Common myeloid progenitor, CD34-positive (primary cell): ENCODE results near the gene SLC22A23.

ENCODE experiments used
- CTCF ChIA-PET: fragments of 350-600 bp; sonication (Branson Sonifier 250); formaldehyde crosslinking; loops from one replicate; lab custom pipeline; 2021; ENCODE audit warnings: antibody characterized with exemption; lab: Charles Lee
- POLR2A ChIA-PET: fragments of 350-600 bp; sonication (Branson Sonifier 250); formaldehyde crosslinking; loops from one replicate; lab custom pipeline; 2021; ENCODE audit warnings: antibody characterized with exemption; lab: Charles Lee
- DNase-seq, 3 donors: peaks; one replicate each; pipeline versions ENCODE4 v3.0.0 to v3.0.0-alpha.2; 2013
- H3K27ac ChIP-seq, 2 experiments: 1 replicate in 1 of 2; 2 replicates in 1 of 2; pipeline ENCODE4 v1.7.0; 2013; ENCODE audit warnings: inconsistent platforms in 2 of 2, low read length in 2 of 2, mild to moderate bottlenecking in 2 of 2, low read depth in 1 of 2, moderate library complexity in 1 of 2; ENCODE audit not compliant: severe bottlenecking in 2 of 2, insufficient read depth in 1 of 2, poor library complexity in 1 of 2
- H3K27me3 ChIP-seq, 5 experiments: replicated peaks in 2 of 5; 1 replicate in 3 of 5; 2 replicates in 2 of 5; pipeline versions ENCODE4 v1.6.1 to v1.7.0; 2013; ENCODE audit warnings: low read length in 4 of 5, mild to moderate bottlenecking in 2 of 5, moderate library complexity in 2 of 5, inconsistent platforms in 1 of 5; ENCODE audit not compliant: insufficient read depth in 5 of 5, control insufficient read depth in 4 of 5
- H3K36me3 ChIP-seq, 4 experiments: 1 replicate in 2 of 4; 2 replicates in 2 of 4; pipeline versions ENCODE4 v1.6.1 to v1.7.0; 2013; ENCODE audit warnings: low read length in 3 of 4, control low read depth in 1 of 4, mild to moderate bottlenecking in 1 of 4; ENCODE audit not compliant: control insufficient read depth in 4 of 4, insufficient read depth in 4 of 4
- H3K4me1 ChIP-seq, 4 experiments: 1 replicate in 3 of 4; 2 replicates in 1 of 4; pipeline versions ENCODE4 v1.6.1 to v1.7.1; 2013; ENCODE audit warnings: low read length in 3 of 4, mild to moderate bottlenecking in 3 of 4, control low read depth in 1 of 4, inconsistent platforms in 1 of 4, moderate library complexity in 1 of 4; ENCODE audit not compliant: control insufficient read depth in 4 of 4, insufficient read depth in 4 of 4; ENCODE audit errors: control extremely low read depth in 1 of 4
- H3K4me3 ChIP-seq, 7 experiments: 1 replicate in 4 of 7; 2 replicates in 3 of 7; pipeline versions ENCODE4 v1.5.1 to v1.7.0; 2013; ENCODE audit warnings: mild to moderate bottlenecking in 7 of 7, low read length in 6 of 7, moderate library complexity in 6 of 7, inconsistent platforms in 2 of 7, low read depth in 2 of 7, control low read depth in 1 of 7; ENCODE audit not compliant: insufficient read depth in 4 of 7, control insufficient read depth in 1 of 7; ENCODE audit errors: extremely low read depth in 1 of 7
- H3K9me3 ChIP-seq, 5 experiments: 1 replicate in 4 of 5; 2 replicates in 1 of 5; pipeline versions ENCODE4 v1.6.1 to v1.7.1; 2013; ENCODE audit warnings: low read length in 4 of 5, mild to moderate bottlenecking in 2 of 5, inconsistent platforms in 1 of 5, low read depth in 1 of 5, moderate library complexity in 1 of 5; ENCODE audit not compliant: control insufficient read depth in 4 of 5, insufficient read depth in 2 of 5; ENCODE audit errors: control extremely low read depth in 1 of 5
- WGBS: methylation state at CpG from one replicate; pipeline ENCODE4 v1.1.5; 2013; ENCODE audit not compliant: insufficient coverage; 5-methylcytosine and 5-hydroxymethylcytosine counted together

Gene SLC22A23

DNA sequence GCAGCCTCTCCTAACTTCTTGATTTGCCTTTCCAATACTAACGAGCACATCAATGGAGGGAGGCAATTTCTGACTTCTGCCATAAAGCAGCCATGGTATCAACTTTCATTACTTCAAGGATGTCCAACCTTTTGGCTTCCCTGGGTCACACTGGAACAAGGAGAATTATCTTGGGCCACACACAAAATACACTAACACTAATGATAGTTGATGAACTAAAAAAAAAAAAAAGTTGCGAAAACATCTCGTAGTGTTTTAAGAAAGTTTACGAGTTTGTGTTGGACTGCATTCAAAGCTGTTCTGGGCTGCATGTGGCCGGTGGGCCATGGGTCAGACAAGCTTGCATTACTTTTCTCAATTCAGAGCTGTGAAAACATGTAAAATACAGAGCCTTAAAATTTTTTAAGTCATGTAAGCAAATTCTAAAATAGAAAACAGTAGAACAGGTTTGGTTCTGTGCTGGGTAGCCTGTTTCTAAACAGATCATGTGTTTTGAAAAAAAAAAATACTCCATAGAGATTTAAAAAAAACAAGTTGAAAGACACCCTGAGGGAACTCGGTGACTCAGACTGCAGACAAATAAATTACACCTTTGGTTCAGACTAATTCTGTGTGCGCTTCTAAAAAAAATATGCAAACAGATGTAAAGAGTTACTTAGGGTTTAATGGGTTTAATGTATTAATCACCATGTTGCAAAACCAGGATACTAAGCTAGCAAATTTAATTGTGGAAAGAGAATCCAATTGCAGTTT lies 43.6 kb upstream of the SLC22A23 start:
- no peak overlapping the region for H3K27ac ChIP-seq

DNA sequence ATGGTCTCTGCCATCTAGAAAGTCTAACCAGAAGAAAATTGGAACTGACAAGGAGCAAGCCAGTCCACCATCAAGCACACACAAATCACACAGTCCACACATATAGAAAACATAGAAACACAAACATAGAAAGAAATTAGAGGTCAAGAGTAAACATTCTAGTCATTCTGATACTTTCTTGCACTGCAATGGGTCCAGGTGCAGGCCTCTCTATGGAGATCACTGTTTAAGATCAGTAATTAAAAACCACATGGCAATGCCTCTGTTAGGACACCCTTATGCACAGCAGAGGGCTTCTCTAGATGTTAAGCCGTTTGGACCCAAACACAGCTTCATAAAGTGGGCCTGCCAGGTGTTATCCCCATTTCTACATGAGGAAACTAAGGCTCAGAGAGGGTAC lies 42.8 kb upstream of the SLC22A23 start:
- Histone ChIP-seq H3K4me3 (no peak overlapping the region), H3K9me3 (no peaks in the 10 kb centered on the region), H3K27ac (no peak overlapping the region), H3K4me1 (no peaks in the 10 kb centered on the region), H3K27me3 (no peaks in the 10 kb centered on the region), H3K36me3 (no peaks in the 10 kb centered on the region)
- 100% methylated on average over 1 of the region's 1 CpG for WGBS
- DNase-seq, result no peak
- POLR2A ChIA-PET, result no interaction called here
- CTCF ChIA-PET, result no interaction called here

More for the DNA sequence above, 43.6 kb upstream of the SLC22A23 start:
- 97% methylated on average over 4 of the region's 7 CpGs for WGBS
- POLR2A ChIA-PET, result interaction anchor here (0.6 kb wide), 1 partner anchor 366 kb away, joined by 8 read pairs; no protein-coding TSS in a partner anchor
- no peak for DNase-seq
- H3K9me3 ChIP-seq, result no peaks in the 10 kb centered on the region
- CTCF ChIA-PET, result interaction anchor here (0.8 kb wide), 1 partner anchor 12 kb away, joined by 3 read pairs; no protein-coding TSS in a partner anchor
- no peaks in the 10 kb centered on the region for H3K27me3 ChIP-seq
- H3K4me1 ChIP-seq, result no peaks in the 10 kb centered on the region
- no peak overlapping the region for H3K4me3 ChIP-seq
- no peaks in the 10 kb centered on the region for H3K36me3 ChIP-seq

DNA sequence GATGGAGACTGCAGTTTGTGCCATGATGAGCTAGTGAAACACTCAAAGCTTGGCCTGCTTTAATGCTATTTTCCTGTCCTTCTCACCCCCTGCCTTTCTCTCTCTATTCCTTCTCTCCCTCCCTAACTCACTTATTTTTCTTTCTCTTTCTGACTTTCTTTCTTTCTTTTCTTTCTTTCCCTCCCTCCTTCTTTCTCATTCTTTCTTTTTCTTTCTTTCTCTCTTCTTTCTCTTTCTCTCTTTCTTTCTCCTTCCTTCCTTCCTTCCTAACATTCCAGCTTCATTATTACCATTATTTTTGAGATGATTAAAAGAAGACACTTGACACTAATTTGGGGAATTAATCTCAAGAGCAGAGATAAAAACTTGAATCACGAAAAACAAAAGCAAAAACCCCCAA lies 39.5 kb upstream of the SLC22A23 start:
- WGBS, result 100% methylated on average over 1 of the region's 1 CpG

DNA sequence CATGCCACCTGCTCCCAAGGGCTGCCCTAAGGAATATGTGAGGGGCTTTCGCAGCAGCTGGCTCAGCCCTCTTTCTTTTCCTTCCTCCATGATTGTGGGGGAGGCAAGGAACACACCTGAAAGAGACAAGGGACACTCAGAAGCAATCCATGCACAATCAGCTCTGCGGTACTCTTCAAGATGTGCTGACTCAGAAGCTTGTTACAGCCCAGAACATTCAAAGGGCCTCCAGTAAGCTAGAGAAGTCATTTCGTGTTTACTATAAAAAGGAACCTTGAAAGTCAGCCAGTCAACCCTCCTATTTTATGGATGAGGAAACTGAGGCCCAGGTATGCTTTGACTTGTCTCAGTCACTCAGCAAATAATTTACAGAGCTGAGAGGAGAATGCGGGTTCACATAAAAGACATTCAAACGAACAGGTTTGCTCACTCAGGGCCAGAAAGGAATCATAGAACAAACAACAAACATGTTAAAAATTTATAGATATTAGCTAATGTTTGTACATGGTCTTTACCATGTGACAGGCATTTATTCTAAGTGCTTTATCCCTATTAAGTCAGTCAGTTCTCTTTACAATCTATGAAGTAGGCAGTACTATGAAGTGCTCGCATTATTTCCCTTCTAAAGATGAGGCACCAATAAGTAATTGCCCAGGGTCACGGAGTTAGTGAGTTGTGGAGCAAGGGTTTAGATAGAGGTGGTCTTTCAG lies 37.7 kb upstream of the SLC22A23 start:
- H3K4me3 ChIP-seq, result no peak overlapping the region
- ChIA-PET POLR2A (no interaction called here), CTCF (no interaction called here)
- peaks cover 0 to 4% (median 2%) of the 10 kb centered on the region in 4 experiments for H3K4me1 ChIP-seq
- H3K36me3 ChIP-seq, result no peaks in the 10 kb centered on the region
- H3K27ac ChIP-seq, result no peak overlapping the region
- no peak for DNase-seq
- no peaks in the 10 kb centered on the region for H3K9me3 ChIP-seq
- peaks cover 0 to 2% (median 0%) of the 10 kb centered on the region in 5 experiments for H3K27me3 ChIP-seq
- 100% methylated on average over 5 of the region's 7 CpGs for WGBS

More for the DNA sequence above, 39.5 kb upstream of the SLC22A23 start:
- DNase-seq, result no peak
- ChIA-PET POLR2A (interaction anchor here (0.5 kb wide), 1 partner anchor 319 kb away, joined by 3 read pairs; no protein-coding TSS in a partner anchor), CTCF (interaction anchor here (1.6 kb wide), 1 partner anchor 23 kb away, joined by 3 read pairs; no protein-coding TSS in a partner anchor)
- no peaks in the 10 kb centered on the region for H3K27me3 ChIP-seq
- H3K4me3 ChIP-seq, result no peak overlapping the region
- H3K4me1 ChIP-seq, result peaks cover 0 to 4% (median 2%) of the 10 kb centered on the region in 4 experiments
- no peak overlapping the region for H3K27ac ChIP-seq
- H3K36me3 ChIP-seq, result no peaks in the 10 kb centered on the region
- no peaks in the 10 kb centered on the region for H3K9me3 ChIP-seq

DNA sequence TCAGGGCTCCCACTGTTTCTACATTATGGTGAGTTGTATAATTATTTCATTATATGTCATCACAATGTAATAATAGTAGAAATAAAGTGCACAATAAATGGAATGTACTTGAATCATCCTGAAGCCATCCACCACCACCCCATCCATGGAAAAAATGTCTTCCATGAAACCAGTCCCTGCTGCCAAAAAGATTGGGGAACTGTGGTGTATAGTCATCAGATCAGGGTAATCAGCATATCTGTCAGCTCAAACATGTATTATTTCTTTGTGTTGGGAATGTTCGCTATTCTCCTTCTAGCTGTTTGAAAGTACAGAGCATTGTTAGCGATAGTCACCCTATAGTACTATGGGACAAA lies 33.8 kb upstream of the SLC22A23 start:
- DNase-seq, result no peak

DNA sequence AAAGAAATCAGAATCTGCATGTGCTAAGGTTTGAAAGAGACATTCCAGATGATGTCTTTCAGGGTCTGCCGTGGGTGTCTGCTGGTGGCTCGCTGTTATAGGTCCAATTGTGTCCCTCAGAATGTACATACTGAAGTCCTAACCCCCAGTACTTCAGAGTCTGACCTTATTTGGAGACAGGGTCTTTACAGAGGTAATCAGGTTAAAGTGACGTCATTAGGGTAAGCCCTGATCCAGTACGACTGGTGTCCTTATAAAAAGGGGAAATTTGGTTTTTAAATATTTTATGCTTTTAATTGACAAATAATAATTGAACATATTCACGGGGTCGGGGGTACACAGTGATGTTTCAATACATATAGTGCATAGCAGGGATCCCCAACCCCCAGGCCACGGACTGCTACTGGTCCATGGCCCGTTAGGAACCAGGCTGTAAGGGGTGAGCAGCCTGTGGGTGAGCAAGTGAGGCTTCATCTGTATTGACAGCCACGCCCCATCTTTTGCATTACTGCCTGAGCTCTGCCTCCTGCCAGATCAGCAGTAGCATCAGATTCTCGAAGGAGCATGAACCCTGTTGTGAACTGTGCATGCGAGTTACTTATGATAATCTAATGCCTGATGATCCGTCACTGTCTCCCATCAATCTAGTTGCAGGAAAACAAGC lies 33.2 kb upstream of the SLC22A23 start:
- peaks cover 0 to 2% (median 0%) of the 10 kb centered on the region in 5 experiments for H3K27me3 ChIP-seq
- DNase-seq, result no peak
- POLR2A ChIA-PET, result no interaction called here
- no peak overlapping the region for H3K27ac ChIP-seq
- no peak overlapping the region for H3K4me3 ChIP-seq
- peaks cover 0 to 4% (median 2%) of the 10 kb centered on the region in 4 experiments for H3K4me1 ChIP-seq
- 95% methylated on average over 8 of the region's 12 CpGs for WGBS
- CTCF ChIA-PET, result no interaction called here
- H3K9me3 ChIP-seq, result no peaks in the 10 kb centered on the region
- no peaks in the 10 kb centered on the region for H3K36me3 ChIP-seq

More for the DNA sequence above, 33.8 kb upstream of the SLC22A23 start:
- 100% methylated on average over 2 of the region's 2 CpGs for WGBS
- H3K4me1 ChIP-seq, result peaks cover 0 to 4% (median 2%) of the 10 kb centered on the region in 4 experiments
- no peak overlapping the region for H3K4me3 ChIP-seq
- H3K27me3 ChIP-seq, result peaks cover 0 to 2% (median 0%) of the 10 kb centered on the region in 5 experiments
- ChIA-PET CTCF (no interaction called here), POLR2A (no interaction called here)
- H3K9me3 ChIP-seq, result no peaks in the 10 kb centered on the region
- no peak overlapping the region for H3K27ac ChIP-seq
- H3K36me3 ChIP-seq, result no peaks in the 10 kb centered on the region
